Lower leg skin (tissue), 4 donors: ENCODE measurements around the gene KTN1. TPM values are rescaled to one million over a fixed set of nuclear protein-coding genes. Genes with fewer than 3 reads are reported as not detected.

Experiments
- DNase-seq, 2 donors: peaks; one replicate each; pipeline ENCODE4 v3.0.0-alpha.2; 2019; ENCODE audit warnings: low spot score in 2 of 2
- H3K4me3 ChIP-seq: fragments of 200-600 bp; sonication (generic); 2 replicates; pipeline ENCODE4 v1.5.1; 2017; ENCODE audit warnings: mild to moderate bottlenecking, low read depth; ENCODE audit not compliant: poor library complexity, severe bottlenecking
- CTCF ChIP-seq, 3 donors: fragments of 450-650 bp; IDR thresholded peaks; one replicate each; pipeline ENCODE4 v1.5.1; 2016; ENCODE audit warnings: antibody characterized with exemption in 3 of 3, mild to moderate bottlenecking in 3 of 3, moderate library complexity in 2 of 3
- POLR2A ChIP-seq, 2 donors: fragments of 450-650 bp; IDR thresholded peaks; one replicate each; pipeline ENCODE4 v1.6.1; 2016 to 2017; ENCODE audit warnings: antibody characterized with exemption in 2 of 2, mild to moderate bottlenecking in 1 of 2, moderate library complexity in 1 of 2
- whole genome bisulfite sequencing, 2 donors: methylation state at CpG; one replicate each; pipeline ENCODE4 v1.1.5; 2018; 5-methylcytosine and 5-hydroxymethylcytosine counted together
- intact Hi-C: fragments of 100-400 bp; cut with DNase I; formaldehyde crosslinking; loops from one replicate; pipeline ENCODE4 v1.15.0; 2023; ENCODE audit warnings: low total_unique reads
- total RNA-seq, 4 donors: library from RNA; depleted of rRNA; stranded (reverse); fragments of >200 nt; gene quantifications; one replicate each; pipeline ENCODE4 v1.1.0, GENCODE V29; 2016

Gene KTN1
- total RNA-seq, 4 donors from 2014 or later: 97.7 to 117 (median 106) TPM

- intact Hi-C loops: no loop called here
- WGBS, 2 donors: 17 to 24% methylated on average over 1 of the region's 1 CpG
- no peak for DNase-seq
- no peak for TF ChIP-seq POLR2A (IDR thresholded peaks at IDR 0.05)
- TF ChIP-seq CTCF (IDR thresholded peaks at IDR 0.05): no peak
- no peak overlapping the region for H3K4me3 ChIP-seq
Observed at GRCh38 chr14:55605793-55606192, 25.8 kb downstream of the KTN1 start.

- TF ChIP-seq CTCF (IDR thresholded peaks at IDR 0.05): no peak
- WGBS, 2 donors: 82 to 85% methylated on average over 3 of the region's 3 CpGs
- intact Hi-C loops: no loop called here
- no peak for DNase-seq
- no peak overlapping the region for H3K4me3 ChIP-seq
Observed at GRCh38 chr14:55607386-55607785, 27.4 kb downstream of the KTN1 start.

- no peak overlapping the region for H3K4me3 ChIP-seq
- intact Hi-C loops: no loop called here
- TF ChIP-seq CTCF (IDR thresholded peaks at IDR 0.05): no peak
- no peak for TF ChIP-seq POLR2A (IDR thresholded peaks at IDR 0.05)
- DNase-seq: no peak
- 27 to 29% methylated on average over 4 of the region's 4 CpGs for WGBS, 2 donors
Observed at GRCh38 chr14:55609681-55610080, 29.7 kb downstream of the KTN1 start.

GRCh38 chr14:55610713-55611370 lies 30.8 kb downstream of the KTN1 start:
- WGBS, 2 donors: 79 to 82% methylated on average over 12 of the region's 12 CpGs
- DNase-seq: no peak
- H3K4me3 ChIP-seq: no peak overlapping the region
- intact Hi-C loops: no loop called here
- no peak for TF ChIP-seq POLR2A (IDR thresholded peaks at IDR 0.05)
- TF ChIP-seq CTCF (IDR thresholded peaks at IDR 0.05): no peak

- DNase-seq: no peak
- intact Hi-C loops: no loop called here
- no peak overlapping the region for H3K4me3 ChIP-seq
- TF ChIP-seq CTCF (IDR thresholded peaks at IDR 0.05) (no peak), POLR2A (IDR thresholded peaks at IDR 0.05) (no peak)
Observed at GRCh38 chr14:55611859-55612258, 31.9 kb downstream of the KTN1 start.

GRCh38 chr14:55614304-55614703 lies 34.3 kb downstream of the KTN1 start:
- 85 to 94% methylated on average over 2 of the region's 2 CpGs for WGBS, 2 donors
- TF ChIP-seq POLR2A (IDR thresholded peaks at IDR 0.05): no peak
- TF ChIP-seq CTCF (IDR thresholded peaks at IDR 0.05): no peak
- DNase-seq: no peak
- H3K4me3 ChIP-seq: no peak overlapping the region
- intact Hi-C loops: no loop called here
